H9 (cell line): ENCODE measurements around the gene CIDEC. TPM values are rescaled to one million over a fixed set of nuclear protein-coding genes. Genes with fewer than 3 reads are reported as not detected.
"Not testable (repeated sequence)": the region's sequence is repeated elsewhere in the genome, so short reads cannot be mapped to it uniquely, and the experiment has no call there.

Experiments
- DNase-seq: peaks from one replicate; pipeline ENCODE4 v3.0.0-alpha.2; 2017
- H2AFZ ChIP-seq: one replicate; pipeline ENCODE4 v1.6.1; 2013; ENCODE audit warnings: mild to moderate bottlenecking, low read length, control low read depth, moderate library complexity
- H2AK5ac ChIP-seq: 2 replicates; pipeline ENCODE4 v1.6.1; 2013; ENCODE audit warnings: low read length, control low read depth, mixed read lengths; ENCODE audit not compliant: insufficient read length
- H2BK120ac ChIP-seq: one replicate; pipeline ENCODE4 v1.6.1; 2013; ENCODE audit warnings: low read depth, mild to moderate bottlenecking, low read length, control low read depth, inconsistent platforms; ENCODE audit not compliant: poor library complexity, severe bottlenecking
- H2BK12ac ChIP-seq: 2 replicates; pipeline ENCODE4 v1.6.1; 2013; ENCODE audit warnings: low read length, control low read depth, mixed read lengths, low read depth; ENCODE audit not compliant: insufficient read length
- H2BK15ac ChIP-seq: 2 replicates; pipeline ENCODE4 v1.6.1; 2013; ENCODE audit warnings: low read depth, low read length, control low read depth
- H2BK20ac ChIP-seq: one replicate; pipeline ENCODE4 v1.6.1; 2013; ENCODE audit warnings: low read depth, mild to moderate bottlenecking, low read length, control low read depth, inconsistent platforms; ENCODE audit not compliant: poor library complexity, severe bottlenecking
- H2BK5ac ChIP-seq: 2 replicates; pipeline ENCODE4 v1.6.1; 2013; ENCODE audit warnings: low read length, control low read depth, mixed read lengths; ENCODE audit not compliant: insufficient read length
- H3K14ac ChIP-seq: 2 replicates; pipeline ENCODE4 v1.6.1; 2013; ENCODE audit warnings: low read length, control low read depth; ENCODE audit not compliant: insufficient read depth
- H3K18ac ChIP-seq: 2 replicates; pipeline ENCODE4 v1.6.1; 2013; ENCODE audit warnings: low read depth, mild to moderate bottlenecking, mixed read lengths, low read length, control low read depth; ENCODE audit not compliant: insufficient read length
- H3K23ac ChIP-seq: 2 replicates; pipeline ENCODE4 v1.6.1; 2013; ENCODE audit warnings: low read length, control low read depth, mixed read lengths, low read depth; ENCODE audit not compliant: insufficient read length
- H3K23me2 ChIP-seq: 2 replicates; pipeline ENCODE4 v1.6.1; 2013; ENCODE audit warnings: low read depth, mild to moderate bottlenecking, mixed read lengths, low read length, control low read depth; ENCODE audit not compliant: insufficient read length, poor library complexity, severe bottlenecking
- H3K27ac ChIP-seq: 2 replicates; pipeline ENCODE4 v1.5.1; 2013; ENCODE audit warnings: low read length, control low read depth, mixed read lengths, low read depth; ENCODE audit not compliant: insufficient read length
- H3K27me3 ChIP-seq: 2 replicates; pipeline ENCODE4 v1.6.1; 2013; ENCODE audit warnings: low read length, control low read depth, inconsistent platforms; ENCODE audit not compliant: insufficient read depth
- H3K4ac ChIP-seq: 2 replicates; pipeline ENCODE4 v1.6.1; 2013; ENCODE audit warnings: low read depth, mild to moderate bottlenecking, control low read depth, inconsistent platforms, low read length, moderate library complexity
- H3K4me1 ChIP-seq: 2 replicates; pipeline ENCODE4 v1.6.1; 2013; ENCODE audit warnings: low read length, control low read depth, inconsistent platforms; ENCODE audit not compliant: insufficient read depth
- H3K4me2 ChIP-seq: 2 replicates; pipeline ENCODE4 v1.6.1; 2013; ENCODE audit warnings: low read length, control low read depth, mixed read lengths; ENCODE audit not compliant: insufficient read length, insufficient read depth
- H3K56ac ChIP-seq: 2 replicates; pipeline ENCODE4 v1.6.1; 2013; ENCODE audit warnings: low read depth, mild to moderate bottlenecking, mixed read lengths, low read length, control low read depth; ENCODE audit not compliant: insufficient read length
- H3K79me1 ChIP-seq: 2 replicates; pipeline ENCODE4 v1.6.1; 2013; ENCODE audit warnings: low read depth, mild to moderate bottlenecking, moderate library complexity, low read length, control low read depth, inconsistent platforms; ENCODE audit not compliant: insufficient read depth, poor library complexity, severe bottlenecking
- H3K79me2 ChIP-seq: 2 replicates; pipeline ENCODE4 v1.6.1; 2013; ENCODE audit warnings: low read length, control low read depth, inconsistent platforms; ENCODE audit not compliant: insufficient read depth
- H3K9ac ChIP-seq: 2 replicates; pipeline ENCODE4 v1.6.1; 2013; ENCODE audit warnings: low read length, control low read depth, mixed read lengths; ENCODE audit not compliant: insufficient read length; ENCODE audit errors: extremely low read depth
- H3K9me3 ChIP-seq: one replicate; pipeline ENCODE4 v1.6.1; 2013; ENCODE audit warnings: low read depth, low read length, inconsistent platforms; ENCODE audit not compliant: control insufficient read depth
- H3T11ph ChIP-seq: one replicate; pipeline ENCODE4 v1.6.1; 2013; ENCODE audit warnings: mild to moderate bottlenecking, low read length, control low read depth, inconsistent platforms
- H4K20me1 ChIP-seq: one replicate; pipeline ENCODE4 v1.6.1; 2013; ENCODE audit not compliant: control insufficient read depth, insufficient read length, insufficient read depth
- H4K5ac ChIP-seq: 2 replicates; pipeline ENCODE4 v1.6.1; 2013; ENCODE audit warnings: low read depth, mild to moderate bottlenecking, mixed read lengths, low read length, control low read depth; ENCODE audit not compliant: insufficient read length
- H4K8ac ChIP-seq: replicated peaks from 2 replicates; pipeline ENCODE4 v1.6.1; 2013; ENCODE audit warnings: low read length, control low read depth, mixed read lengths, low read depth; ENCODE audit not compliant: insufficient read length
- H4K91ac ChIP-seq: 2 replicates; pipeline ENCODE4 v1.6.1; 2013; ENCODE audit warnings: low read depth, mild to moderate bottlenecking, moderate library complexity, mixed read lengths, low read length, control low read depth; ENCODE audit not compliant: insufficient read length
- H3K27ac Mint-ChIP-seq, 3 experiments: 2 replicates in 2 of 3; 3 replicates in 1 of 3; pipeline ENCODE4 v1.8.0; 2020 to 2021; ENCODE audit warnings: mixed read lengths in 3 of 3, mild to moderate bottlenecking in 1 of 3, moderate library complexity in 1 of 3
- H3K27me3 Mint-ChIP-seq: 2 replicates; pipeline ENCODE4 v1.8.0; 2021; ENCODE audit warnings: low read depth, mild to moderate bottlenecking, moderate library complexity, mixed read lengths
- H3K36me3 Mint-ChIP-seq, 3 experiments: 2 replicates in 2 of 3; 3 replicates in 1 of 3; pipeline ENCODE4 v1.8.0; 2020 to 2021; ENCODE audit warnings: low read depth in 3 of 3, mixed read lengths in 3 of 3; ENCODE audit not compliant: insufficient read depth in 1 of 3
- H3K4me1 Mint-ChIP-seq, 2 experiments: 2 replicates each; pipeline ENCODE4 v1.8.0; 2020; ENCODE audit warnings: mixed read lengths in 2 of 2
- H3K4me3 Mint-ChIP-seq, 2 experiments: 2 replicates in 1 of 2; 3 replicates in 1 of 2; pipeline ENCODE4 v1.8.0; 2020 to 2021; ENCODE audit warnings: mild to moderate bottlenecking in 2 of 2, mixed read lengths in 2 of 2, moderate library complexity in 1 of 2
- H3K9me3 Mint-ChIP-seq, 2 experiments: 2 replicates in 1 of 2; 3 replicates in 1 of 2; pipeline ENCODE4 v1.8.0; 2020; ENCODE audit warnings: mild to moderate bottlenecking in 2 of 2, mixed read lengths in 2 of 2, moderate library complexity in 1 of 2
- WGBS: extraction: QIAGEN DNeasy Blood & Tissue Kit; methylation state at CpG from one replicate; pipeline ENCODE4 v1.1.7; 2013; ENCODE audit warnings: missing lambda C conversion rate, low lambda C conversion rate, mixed read lengths; ENCODE audit not compliant: insufficient read length; ENCODE audit errors: extremely low coverage; 5-methylcytosine and 5-hydroxymethylcytosine counted together
- total RNA-seq: library from RNA; stranded (reverse); gene quantifications from 2 replicates; pipeline ENCODE4 v1.2.1, GENCODE V29; 2021

CIDEC gene
- total RNA-seq, 1 experiment from 2014 or later: not detected

GRCh38 chr3:9895715-9896114, 15.7 kb upstream of the CIDEC start:
- not testable (repeated sequence) for H2BK15ac ChIP-seq, H2BK20ac ChIP-seq, DNase-seq, H3K18ac ChIP-seq, H3T11ph ChIP-seq, H3K79me1 ChIP-seq, H3K4me3 Mint-ChIP-seq, H3K23ac ChIP-seq, H2BK120ac ChIP-seq, H3K14ac ChIP-seq, H3K27ac ChIP-seq, H2AFZ ChIP-seq, H3K4ac ChIP-seq, H3K9ac ChIP-seq, H3K27me3 Mint-ChIP-seq, H3K27me3 ChIP-seq, H3K27ac Mint-ChIP-seq, H3K9me3 Mint-ChIP-seq, H3K4me2 ChIP-seq, H4K91ac ChIP-seq, H3K23me2 ChIP-seq, H2BK5ac ChIP-seq, H4K8ac ChIP-seq, H2BK12ac ChIP-seq, H3K9me3 ChIP-seq, H3K56ac ChIP-seq, H2AK5ac ChIP-seq, H3K4me1 ChIP-seq, H4K5ac ChIP-seq, H4K20me1 ChIP-seq, H3K79me2 ChIP-seq
- WGBS: no CpG with 5 or more reads among the region's 3 CpGs
- H3K4me1 Mint-ChIP-seq: peaks cover 1 to 21% of the 10 kb centered on the region in 2 experiments; a peak in 2 of 4 replicates
- H3K36me3 Mint-ChIP-seq: peaks cover 15 to 29% (median 28%) of the 10 kb centered on the region in 3 experiments
